HG03108 (cell line): Measurements from ENCODE around the gene WBP2.

Experiments used
- ATAC-seq: cut with Tn5 transposase; IDR thresholded peaks from one replicate; pipeline ENCODE4 v1.9.1; 2021; ENCODE audit warnings: moderate library complexity; ENCODE audit not compliant: unreplicated experiment

WBP2 gene

GRCh38 chr17:75855310-75856061 lies at the start of gene WBP2:
Gene WBP2 (minus strand): TSS chr17:75855335. CDS start chr17:75855297, 38 bp downstream.
- ATAC-seq: peak; percentile 80

GRCh38 chr17:75902406-75902805 lies 47.3 kb upstream of the WBP2 start:
- ATAC-seq: no peak

GRCh38 chr17:75901727-75902126 lies 46.6 kb upstream of the WBP2 start:
- no peak for ATAC-seq

GRCh38 chr17:75900691-75901533 lies 45.8 kb upstream of the WBP2 start:
- ATAC-seq: no peak

- no peak for ATAC-seq
Observed at GRCh38 chr17:75899767-75900468, 44.8 kb upstream of the WBP2 start.

- no peak for ATAC-seq
Observed at GRCh38 chr17:75899353-75899752, 44.2 kb upstream of the WBP2 start.

GRCh38 chr17:75898791-75899190 lies 43.7 kb upstream of the WBP2 start:
- no peak for ATAC-seq

GRCh38 chr17:75898065-75898464 lies 42.9 kb upstream of the WBP2 start:
- no peak for ATAC-seq

- ATAC-seq: no peak
Observed at GRCh38 chr17:75897160-75898019, 42.3 kb upstream of the WBP2 start.

- peak; percentile 59 for ATAC-seq
Observed at GRCh38 chr17:75896415-75897159, 41.5 kb upstream of the WBP2 start, which contains the start of gene TRIM65. Gene TRIM65 (minus strand): TSS chr17:75896951. CDS start chr17:75896937, 14 bp downstream.

- ATAC-seq: no peak
Observed at GRCh38 chr17:75895370-75896155, 40.4 kb upstream of the WBP2 start.

GRCh38 chr17:75894049-75894733 lies 39.1 kb upstream of the WBP2 start:
- ATAC-seq: no peak

GRCh38 chr17:75893305-75894048 lies 38.3 kb upstream of the WBP2 start:
- no peak for ATAC-seq

GRCh38 chr17:75892556-75893224 lies 37.6 kb upstream of the WBP2 start:
- no peak for ATAC-seq

- ATAC-seq: no peak
Observed at GRCh38 chr17:75891605-75892555, 36.7 kb upstream of the WBP2 start.

GRCh38 chr17:75891022-75891604 lies 36.0 kb upstream of the WBP2 start:
- no peak for ATAC-seq
